Measurements from ENCODE around the gene BMP4.

The BMP4 gene

GRCh38 chr14:53963320-53964227 lies 6.9 kb upstream of the BMP4 start:
- DNase-seq = no peak

GRCh38 chr14:53962953-53963319 lies 6.3 kb upstream of the BMP4 start:
- DNase-seq = no peak

GRCh38 chr14:53958628-53959027 lies 2.0 kb upstream of the BMP4 start:
- DNase-seq = no peak

DNA sequence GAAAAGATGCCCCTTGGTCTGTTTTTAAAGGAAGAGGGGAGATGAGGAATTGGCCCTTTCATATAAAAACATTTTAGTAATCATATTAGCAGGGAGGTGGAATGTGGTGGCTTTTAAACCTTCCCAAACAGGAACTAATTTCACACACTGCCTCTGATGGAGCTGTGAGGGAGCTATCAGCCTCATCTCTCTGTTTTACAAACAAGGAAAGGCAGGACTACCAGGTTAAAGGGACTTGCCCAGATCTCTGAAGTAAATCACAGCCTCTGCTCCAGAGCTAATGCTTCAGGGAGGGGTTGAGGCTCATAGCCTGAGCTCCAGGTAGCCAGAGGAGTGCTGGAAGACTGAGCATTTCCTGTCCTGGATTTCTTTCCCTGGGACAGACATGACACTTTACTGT lies 1.1 kb upstream of the BMP4 start:
- DNase-seq = no peak

GRCh38 chr14:53955671-53956426 lies 776 bp downstream of the BMP4 start:
- DNase-seq = no peak

DNA sequence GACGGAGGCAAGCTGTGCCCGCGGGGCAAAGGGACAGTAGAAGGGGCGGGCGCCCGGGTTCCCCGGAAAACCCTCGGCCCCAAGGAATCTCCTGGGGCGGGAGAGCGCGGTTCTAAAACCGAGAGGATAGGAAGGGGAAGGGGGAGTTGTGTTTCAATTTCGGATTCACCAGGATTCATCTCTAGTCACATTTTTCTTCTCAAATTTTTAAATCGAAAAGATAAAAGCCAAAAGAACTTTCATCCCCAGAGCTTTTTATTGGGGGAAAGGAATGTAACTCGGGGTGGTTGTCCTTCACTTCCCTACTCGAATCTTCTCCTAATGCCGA lies 1.4 kb downstream of the BMP4 start:
- DNase-seq = no peak

DNA sequence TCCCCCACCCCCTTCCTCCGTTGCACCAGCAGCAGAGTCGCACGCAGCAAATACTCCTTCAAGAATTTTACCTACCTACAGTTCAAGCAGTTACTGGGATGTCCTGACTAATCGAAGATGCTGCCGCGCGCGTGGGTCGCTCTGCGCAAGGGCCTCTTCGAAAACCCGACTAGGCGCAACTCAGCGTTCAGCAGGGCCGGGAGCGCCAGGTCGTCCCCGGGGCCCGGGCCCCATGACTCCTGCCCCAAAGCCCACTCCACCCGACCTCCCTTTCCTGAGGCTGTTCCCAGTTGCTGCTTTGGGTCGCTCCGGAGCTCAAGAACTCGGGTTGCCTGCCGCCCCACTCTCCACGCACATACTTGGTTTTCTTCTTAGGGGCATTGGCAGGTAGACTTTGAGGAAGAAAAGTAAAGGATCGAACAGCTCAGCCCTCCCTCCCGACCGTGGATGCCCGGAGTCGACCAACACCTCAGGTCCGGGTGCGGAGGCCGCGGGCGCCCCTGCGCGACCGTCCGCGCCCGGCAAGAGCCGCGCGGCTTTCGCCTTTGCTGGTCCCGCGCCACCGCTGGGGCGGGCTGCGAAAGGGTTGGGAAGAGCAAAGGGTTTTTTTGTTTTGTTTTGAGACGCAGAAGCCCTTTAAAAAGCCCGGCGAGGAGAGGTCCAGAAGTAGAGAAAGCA lies 1.9 kb downstream of the BMP4 start:
- DNase-seq = no peak

- DNase-seq = peak; percentile 18
Measured at GRCh38 chr14:53953828-53954550, 2.6 kb downstream of the BMP4 start.

DNA sequence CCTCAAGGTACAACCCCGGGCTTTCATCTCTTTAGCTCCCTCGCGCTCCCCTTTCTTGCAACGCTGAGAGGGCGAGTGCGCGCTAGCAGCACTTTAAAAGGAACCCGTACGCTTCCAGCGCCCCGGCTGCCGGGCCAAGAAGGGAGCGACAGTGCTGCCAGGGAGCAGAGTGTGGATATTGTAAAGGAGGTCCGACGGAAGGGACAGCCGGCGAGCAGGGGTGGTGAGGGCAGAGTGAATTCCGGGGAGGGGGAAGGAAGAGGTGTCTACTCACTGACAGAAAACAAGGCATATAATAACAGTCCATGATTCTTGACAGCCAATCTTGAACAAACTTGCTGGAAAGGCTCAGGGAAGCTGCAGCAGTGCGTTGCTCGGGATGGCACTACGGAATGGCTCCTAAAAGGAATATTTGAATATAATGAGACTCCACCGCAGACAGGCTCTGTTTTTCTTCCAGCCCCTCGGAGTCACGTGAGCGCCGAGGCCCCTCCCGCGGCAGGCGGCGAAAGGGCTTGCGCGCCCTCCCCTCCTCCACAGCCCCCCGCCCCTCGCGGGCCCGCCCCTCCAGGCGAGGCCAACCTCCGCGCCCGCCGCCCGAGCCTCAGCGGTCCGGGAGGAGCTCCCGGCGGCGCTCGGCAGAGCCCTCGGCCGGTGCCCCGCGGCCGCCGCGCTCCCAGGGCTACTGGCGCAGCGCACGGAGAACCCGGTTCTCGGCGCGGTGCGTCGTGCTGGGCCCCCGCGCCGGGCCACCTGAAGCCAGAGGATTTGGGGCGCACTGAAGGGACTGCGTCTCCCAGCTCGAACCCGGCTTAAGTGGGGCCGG lies 3.4 kb downstream of the BMP4 start:
- peak; percentile 19 for DNase-seq

DNA sequence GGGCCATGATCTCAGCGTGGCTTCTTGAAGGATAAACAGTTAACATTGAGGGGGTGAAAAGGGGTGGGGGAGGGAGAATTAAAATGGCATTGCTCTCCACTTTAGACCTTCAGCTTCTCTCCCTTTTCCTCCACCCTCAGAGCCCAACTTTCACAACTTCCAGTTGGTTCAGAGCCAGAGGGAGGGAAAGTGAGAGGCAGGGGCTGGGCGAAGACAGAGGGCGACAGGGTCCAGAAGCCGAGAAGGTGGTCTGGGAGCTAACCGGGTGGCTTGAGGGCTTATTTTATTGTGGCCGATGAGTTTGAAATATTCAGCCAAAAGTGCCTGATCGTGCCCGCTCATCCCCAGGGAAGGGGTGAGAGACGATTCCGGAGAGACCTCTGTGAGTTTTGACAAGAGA lies 4.1 kb downstream of the BMP4 start:
- no peak for DNase-seq

DNA sequence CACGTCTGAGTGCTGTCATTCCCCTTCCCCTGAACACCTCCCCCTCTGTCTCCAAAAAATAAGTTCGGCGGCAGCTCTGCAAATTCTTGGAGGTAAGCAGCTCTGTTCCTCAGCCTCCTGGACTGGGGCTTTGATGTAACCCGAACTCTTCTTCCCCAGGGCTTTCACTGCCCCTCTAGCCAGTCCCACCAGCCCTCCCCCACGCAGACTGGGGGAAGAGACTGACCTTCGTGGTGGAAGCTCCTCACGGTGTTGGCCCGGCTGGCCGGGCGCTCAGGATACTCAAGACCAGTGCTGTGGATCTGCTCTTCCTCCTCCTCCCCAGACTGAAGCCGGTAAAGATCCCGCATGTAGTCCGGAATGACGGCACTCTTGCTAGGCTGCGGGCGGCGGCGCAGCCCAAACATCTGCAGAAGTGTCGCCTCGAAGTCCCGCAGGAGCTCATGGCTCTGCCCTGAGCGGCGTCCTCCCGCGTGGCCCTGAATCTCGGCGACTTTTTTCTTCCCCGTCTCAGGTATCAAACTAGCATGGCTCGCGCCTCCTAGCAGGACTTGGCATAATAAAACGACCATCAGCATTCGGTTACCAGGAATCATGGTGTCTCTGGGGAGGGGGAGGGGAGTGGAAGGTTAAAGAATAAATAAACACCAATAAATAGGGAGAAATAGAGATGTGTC lies 4.9 kb downstream of the BMP4 start:
- DNase-seq = no peak

DNA sequence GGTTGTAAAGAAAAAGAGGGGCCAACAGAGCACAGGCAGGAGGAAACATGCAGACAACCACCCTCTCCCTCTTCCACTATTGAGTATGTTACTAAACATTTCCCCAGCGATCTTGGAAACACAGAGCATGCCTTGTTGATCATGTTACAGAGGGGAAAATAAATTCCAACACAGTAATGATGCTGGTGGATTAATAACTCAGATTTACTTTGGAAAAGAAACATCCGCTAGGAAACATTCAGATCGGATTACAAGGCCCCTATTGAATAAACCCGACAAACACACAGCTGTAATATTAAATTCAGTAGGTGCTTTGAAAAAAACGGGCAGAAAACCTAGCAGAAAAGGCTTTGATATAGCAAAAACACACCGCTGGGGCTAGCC lies 5.4 kb downstream of the BMP4 start:
- no peak for DNase-seq

GRCh38 chr14:53950031-53950793 lies 6.4 kb downstream of the BMP4 start:
- DNase-seq = no peak

DNA sequence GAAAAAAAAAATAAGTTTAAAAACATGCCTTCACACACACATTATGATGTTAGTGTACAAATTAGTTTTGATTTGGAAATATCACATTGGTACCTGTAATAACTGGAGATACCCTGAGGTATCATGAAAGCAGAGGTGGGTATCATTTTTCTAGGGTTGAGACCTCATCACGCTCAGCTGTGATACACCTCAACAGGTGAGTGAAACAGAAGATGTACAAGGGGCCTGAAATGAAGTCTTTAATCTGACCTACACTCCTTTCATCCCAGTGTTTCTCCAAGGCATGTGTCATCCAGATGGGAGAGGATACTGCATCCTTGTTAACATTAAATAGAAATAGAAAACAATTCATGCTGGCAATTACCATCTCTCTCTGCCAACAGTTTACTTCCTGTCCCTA lies 7.4 kb downstream of the BMP4 start:
- DNase-seq = no peak

DNA sequence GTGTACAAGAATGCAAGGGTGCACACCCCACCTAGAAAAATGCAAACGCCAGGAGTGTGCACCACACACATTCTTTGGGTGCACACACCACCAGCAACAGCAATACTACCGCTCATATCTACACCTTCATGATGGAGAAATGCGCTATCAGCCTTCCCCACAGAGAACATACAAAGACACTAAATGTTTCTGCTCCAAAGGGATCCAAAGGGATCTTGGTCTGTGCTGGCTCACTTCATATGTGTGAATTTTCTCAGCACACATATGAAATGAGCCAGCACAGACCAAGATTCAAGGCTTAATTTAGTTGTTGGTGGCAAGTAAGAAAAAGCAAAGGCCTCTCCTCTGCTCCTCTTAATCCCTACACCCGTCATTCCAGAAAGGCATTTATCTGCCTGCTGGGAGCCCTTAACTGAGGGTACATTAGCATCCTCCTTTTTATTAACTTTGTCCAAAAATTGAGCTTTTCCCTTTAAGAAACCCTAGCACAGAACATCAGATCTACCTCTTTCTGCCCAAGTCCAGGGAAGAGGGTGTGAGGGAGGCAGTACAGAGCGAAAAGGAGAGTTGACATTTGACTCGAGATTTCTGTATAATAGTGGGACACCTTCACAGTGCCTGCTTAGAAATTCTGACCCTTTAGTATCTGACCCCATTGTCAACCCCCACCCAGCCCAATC lies 8.3 kb downstream of the BMP4 start:
- DNase-seq = no peak

DNA sequence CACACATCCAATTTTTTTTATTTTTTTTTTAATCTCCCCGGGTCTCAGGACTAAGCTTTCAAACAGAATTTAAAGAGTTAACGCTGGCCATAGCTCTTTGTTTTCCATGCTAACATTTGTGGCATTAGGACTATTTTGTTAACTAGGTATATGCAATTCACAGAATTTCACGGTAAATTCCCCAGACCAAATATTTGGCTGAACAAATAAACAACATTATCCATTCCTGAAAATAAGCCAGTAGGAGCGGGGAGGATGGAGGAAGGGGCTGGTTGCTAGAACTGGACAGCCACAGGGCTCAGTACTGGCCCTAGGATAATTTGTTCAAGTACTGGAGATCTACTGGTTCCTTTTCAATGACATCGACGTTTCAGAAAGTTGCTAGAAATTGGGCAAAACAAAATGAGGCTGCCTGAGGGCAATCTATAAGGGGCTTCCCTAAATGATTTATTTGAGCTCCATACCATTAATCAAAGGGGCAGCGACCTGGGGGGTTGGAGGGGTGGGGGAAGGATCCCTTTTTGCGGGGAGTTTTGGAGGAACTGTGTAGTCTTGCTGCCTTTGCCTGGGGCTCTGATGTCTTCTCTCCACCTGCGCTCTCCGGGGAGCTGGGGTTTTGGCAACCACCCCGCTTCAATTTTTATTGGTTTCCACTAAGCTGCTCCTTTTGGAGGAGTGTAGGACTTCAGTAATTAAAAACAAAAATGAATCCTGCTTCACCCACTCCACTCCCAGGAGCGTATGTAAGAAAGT lies 9.0 kb downstream of the BMP4 start:
- DNase-seq = no peak

- no peak for DNase-seq
Measured at GRCh38 chr14:53947094-53947445, 9.6 kb downstream of the BMP4 start.

GRCh38 chr14:53946404-53947093 lies 10.1 kb downstream of the BMP4 start:
- no peak for DNase-seq

DNA sequence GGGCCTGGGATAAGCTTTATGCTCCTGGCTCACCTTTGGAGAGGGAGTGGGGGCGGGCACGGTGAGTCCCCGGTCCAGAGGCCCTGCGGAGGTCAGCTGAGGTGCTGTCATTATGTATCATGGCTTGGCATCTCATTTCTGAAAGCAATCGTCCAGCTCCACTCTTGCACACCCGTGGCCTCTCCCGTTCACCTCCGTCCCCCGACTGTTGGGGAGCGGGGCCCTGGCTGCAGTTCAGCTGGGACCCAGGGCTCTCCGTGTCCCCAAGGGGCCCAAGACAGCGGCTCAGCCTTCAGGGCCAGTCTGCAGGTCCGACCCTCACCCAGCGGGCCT lies 10.6 kb downstream of the BMP4 start:
- no peak for DNase-seq

All from activated CD4-positive, alpha-beta T cell treated with anti-CD3 and anti-CD28 coated beads, Interleukin-2, Interleukin-6, amounts not matched to agents 100 ng/mL and 50 ng/mL, durations not matched to agents 16 hours and 8 hours (primary cell).